SH-SY5Y (cell line): ENCODE data around the gene TTC39C.

ENCODE experiments used
- GATA2 ChIP-seq: IDR thresholded peaks from 2 replicates; pipeline ENCODE4 v1.6.1; 2011; ENCODE audit warnings: mild to moderate bottlenecking, low read depth, low read length
- GATA3 ChIP-seq: IDR thresholded peaks from 2 replicates; pipeline ENCODE4 v1.6.1; 2011; ENCODE audit warnings: low read depth, mild to moderate bottlenecking, low read length, moderate library complexity

TTC39C gene

DNA sequence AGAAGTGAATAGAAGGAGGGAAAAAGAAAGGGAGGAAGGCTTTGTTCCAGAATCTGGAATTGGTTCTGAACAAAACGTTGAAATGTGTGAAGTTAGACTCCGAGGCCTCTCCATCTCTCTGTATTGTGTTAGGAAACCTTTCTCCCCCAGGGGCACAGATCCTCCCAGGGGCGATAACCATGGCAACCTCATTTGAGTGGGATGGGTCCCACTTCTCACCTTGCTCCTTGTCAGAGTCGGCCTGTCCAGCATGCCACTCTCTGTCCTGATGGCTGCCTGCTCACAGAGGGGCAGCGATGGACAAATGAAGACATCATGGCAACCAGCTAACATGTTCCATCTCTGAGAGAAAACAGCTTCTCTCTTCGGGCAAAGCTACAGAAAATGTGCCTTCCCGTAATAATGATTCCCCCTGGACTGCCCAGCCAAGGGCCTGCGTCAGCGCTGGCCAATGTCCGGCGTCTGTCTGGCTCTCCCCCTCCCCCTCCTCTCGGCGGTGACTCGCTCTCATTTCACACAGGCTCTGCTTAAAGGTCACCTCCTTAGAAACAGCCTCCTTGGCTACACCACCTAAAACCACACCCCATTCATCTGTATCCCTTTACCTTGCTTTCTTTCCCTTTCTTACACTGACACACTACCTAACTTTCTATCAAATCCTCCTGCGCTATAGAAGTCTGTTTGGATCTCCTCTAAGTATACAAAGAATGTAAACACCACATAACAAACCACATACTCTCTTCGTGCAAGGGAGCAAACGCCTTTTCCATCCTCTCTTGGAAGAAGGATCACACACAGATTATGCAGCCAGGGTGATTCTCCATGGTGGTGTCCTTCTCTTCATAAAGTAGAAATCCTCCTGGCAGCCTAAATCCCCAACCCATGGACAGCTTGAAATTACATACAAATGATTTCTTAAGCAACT, 32.1 kb upstream of the TTC39C start:
- TF ChIP-seq GATA3 (no peak), GATA2 (no peak)

DNA sequence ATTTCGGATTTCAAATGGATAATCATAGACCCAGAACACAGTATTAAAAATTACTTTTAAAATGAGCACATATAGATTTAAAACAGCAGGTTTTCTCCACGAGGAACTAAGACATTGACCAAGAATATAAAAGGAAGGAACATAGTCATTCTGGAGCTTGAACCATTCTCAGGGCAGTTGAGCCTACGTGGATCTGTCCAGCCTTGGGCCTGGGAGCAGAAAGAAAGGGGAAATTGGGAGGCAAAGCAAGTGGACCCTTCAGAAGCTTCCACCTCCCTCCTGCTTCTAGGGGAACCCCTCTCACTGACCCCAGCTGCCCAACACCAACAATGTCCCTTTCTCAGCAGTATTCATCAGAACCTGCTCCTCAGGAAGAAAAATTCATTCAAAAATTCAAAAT, 31.4 kb upstream of the TTC39C start:
- TF ChIP-seq GATA2 = no peak

DNA sequence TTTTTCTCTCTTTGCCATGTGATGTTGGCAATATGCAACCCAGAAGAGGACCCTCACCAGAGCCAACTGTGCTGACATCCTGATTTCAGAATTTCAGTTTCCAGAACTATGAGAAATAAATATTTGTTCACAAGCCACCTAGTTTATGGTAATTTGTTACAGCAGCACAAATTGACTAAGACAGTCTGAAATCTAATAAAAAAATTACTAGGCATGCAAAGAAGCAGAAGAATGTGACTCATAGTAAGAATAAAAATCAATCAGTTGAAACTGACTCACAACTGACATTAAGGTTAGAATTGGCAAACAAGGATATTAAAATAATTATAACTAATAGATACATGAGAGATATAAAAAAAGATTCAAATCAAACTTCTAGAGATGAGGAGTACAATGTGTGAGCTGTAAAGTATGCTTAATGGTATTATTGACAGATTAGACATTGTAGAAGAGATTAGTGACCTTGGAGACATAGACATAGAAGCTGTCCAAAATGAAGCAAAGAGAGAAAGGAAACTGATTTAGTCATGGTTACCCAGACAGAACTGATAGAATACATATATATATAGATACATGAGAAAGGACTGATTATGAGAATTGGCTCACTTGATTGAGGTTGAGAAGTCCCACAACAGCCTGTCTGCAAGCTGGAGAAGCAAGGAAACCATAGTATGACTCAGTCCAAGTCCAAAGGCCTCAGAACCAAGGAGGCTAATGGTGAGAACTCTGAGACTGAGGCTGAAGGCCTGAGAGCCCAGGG, 27.8 kb upstream of the TTC39C start:
- TF ChIP-seq GATA2 (no peak), GATA3 (no peak)

DNA sequence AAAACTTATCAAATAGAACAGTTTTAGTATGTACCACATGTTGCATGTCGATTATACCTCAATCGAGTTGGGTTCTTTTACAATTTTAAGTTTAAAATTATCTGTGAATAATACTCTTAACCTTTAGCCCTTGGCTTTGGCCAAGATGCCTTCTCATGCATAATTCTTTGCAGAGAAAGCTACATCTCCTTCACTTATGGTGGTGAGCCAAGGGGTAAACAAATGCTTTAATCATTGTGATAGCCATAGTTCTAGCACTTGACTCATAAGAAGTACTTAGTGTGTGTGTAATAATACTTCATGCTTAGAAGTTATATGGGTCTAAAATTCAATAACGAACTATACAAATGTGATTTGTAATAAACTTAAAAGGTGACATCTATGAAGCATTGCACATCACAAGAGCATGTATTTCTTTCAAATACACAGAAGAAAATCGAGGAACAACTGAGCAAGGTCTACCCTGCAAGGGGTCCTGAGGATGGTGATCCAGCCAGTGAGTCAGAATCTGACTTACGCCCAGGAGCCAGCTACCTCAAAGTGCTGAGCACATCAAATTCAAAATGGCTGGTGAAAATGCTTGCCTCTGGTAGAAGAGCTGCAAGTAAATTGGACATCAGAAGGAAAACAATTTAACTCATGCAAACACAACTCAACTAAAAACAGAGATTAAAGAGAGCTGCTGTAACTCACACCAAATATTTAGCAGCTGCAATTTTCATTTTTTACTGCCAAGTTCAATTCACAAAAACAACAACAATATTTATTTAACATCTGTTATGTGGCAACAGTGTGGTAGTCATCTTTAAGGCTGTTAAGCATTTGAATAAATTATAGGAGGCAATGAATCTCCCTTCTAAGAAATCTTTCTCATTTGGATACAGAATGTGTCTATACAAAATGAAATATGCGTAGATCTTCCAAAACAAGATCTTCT, 23.8 kb upstream of the TTC39C start:
- TF ChIP-seq GATA3 (no peak), GATA2 (no peak)

DNA sequence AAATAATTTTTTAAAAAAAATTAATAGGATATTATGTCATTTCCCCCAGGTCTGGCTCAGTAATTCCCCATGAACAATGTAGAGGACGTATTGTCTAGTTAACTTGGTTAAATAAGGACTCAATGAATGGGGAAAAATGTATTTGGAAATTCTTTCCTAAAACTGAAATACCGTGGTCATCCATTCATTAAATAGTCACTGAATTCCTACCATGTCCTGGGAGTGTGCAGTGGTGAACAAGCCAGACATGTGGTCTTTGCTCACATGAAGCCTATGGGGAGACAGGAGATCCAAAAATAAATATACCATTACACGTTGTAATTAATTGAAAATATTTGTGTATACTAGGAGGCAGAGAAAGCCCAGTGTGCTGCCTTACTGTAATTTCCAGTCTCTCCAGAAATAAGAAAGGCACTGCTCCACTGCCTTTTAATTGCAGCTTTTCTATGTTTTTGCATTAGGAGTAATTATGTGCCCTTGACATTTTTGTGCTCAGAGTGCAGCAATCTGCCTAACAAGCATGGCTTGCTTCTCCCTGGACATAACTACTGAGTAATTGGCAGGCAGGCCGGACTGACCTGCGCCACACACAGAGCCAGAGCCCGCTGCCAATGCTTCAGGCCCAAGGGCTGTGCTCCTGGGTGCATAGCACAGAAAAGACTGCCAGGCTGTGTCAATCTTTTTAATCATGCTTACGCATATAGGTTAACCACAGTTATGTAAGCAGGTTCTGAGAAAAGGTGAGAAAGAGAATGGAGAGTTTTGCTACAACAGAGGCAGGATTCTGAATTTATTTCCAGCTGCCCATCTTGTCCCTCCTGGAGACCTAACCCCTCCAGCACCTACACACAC, 22.2 kb upstream of the TTC39C start:
- TF ChIP-seq GATA3 (no peak), GATA2 (no peak)

DNA sequence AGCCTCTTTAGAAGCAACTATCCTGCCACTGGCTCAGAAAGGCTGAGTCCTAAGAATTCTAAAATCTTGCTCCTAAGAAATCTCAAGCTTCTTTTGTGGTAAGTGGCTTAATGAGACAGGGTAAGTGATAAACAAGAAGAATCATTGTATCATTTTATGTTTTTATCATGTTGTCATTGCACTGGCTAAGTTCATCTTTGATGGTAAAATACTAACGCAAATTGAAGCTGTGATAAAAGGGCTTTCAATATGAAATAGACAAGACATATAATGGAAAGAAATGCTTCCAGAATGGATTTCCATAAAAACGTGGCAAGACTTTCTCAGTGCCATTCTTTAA, 21.6 kb upstream of the TTC39C start:
- TF ChIP-seq GATA2 (no peak), GATA3 (no peak)

DNA sequence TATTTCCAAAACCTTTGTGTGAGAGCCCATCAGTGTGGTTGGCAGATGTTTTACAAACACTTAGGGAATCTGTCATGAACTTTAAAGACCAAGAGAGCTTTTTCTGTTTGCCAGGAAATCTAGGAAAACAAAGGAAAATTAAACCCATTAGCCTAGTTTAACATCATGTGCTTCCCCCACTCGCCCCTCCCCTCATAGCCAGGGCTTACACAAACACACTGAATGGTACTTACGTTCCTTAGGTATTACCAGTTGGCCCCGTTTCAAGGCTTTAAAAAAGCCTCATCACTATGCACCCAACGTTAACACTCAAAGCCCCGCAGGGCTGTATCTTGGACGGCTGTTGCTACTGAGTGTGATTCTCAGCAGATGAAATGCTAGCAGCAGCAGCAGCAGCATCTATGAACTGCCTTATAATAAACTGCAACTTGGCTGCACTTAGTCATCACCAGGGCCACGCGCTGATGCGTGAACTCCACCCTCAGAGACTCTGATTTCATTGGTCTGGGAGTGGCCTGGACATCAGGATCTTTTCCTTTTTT, 20.1 kb upstream of the TTC39C start:
- no peak for TF ChIP-seq GATA2
- TF ChIP-seq GATA3 = no peak

DNA sequence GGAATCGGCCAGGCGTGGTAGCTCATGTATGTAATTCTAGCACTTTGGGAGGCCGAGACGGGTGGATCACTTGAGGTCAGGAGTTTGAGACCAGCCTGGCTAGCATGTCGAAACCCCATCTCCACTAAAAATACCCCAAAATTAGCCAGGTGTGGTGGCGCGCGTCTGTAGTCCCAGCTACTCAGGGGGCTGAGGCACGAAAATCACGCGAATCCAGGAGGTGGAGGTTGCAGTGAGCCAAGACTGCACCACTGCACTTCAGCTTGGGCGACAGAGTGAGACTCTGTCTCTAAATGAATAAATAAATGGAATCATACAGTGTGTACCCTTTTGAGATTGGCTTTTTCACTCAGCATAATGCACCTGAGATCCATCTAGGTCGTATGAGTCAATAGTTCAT, 19.4 kb upstream of the TTC39C start:
- TF ChIP-seq GATA3 (no peak), GATA2 (no peak)

DNA sequence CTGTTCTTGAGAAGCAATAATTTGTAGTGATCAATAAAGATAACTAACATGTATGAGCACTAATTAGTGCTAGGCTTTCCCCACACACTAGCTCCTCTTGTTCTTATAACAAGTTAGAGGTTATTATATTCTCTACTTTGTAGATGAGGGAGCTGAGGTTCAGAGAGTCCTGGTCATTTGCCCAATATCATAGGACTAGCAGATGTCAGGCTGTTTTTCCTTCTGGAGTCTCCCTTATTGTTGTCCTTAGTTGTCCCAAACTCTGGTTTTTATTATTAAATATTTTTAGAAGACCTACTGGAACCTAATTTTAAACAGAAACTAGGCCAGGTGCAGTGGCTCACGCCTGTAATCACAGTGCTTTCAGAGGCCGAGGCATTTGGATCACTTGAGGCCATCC, 16.5 kb upstream of the TTC39C start:
- no peak for TF ChIP-seq GATA2
- no peak for TF ChIP-seq GATA3

DNA sequence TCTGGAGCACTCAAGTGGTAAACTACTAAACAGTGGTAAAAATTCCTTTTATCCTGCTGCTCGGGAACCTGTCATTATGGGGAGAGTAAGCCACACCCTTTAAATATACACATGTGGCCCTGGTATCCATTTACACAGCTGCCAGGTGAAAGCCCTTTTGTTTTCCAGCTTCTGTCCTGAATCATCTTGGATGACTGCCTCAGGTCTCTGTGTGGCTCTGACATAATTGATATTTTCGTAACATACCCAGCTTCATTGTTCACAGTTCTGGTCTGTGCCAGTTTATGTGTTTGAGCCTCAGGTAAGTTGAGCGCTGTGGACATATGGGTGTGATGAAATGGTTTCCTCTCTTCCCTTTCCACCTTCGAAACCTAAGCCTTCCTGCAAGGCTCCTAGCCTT, 15.7 kb upstream of the TTC39C start:
- TF ChIP-seq GATA3 = no peak
- TF ChIP-seq GATA2 = no peak

DNA sequence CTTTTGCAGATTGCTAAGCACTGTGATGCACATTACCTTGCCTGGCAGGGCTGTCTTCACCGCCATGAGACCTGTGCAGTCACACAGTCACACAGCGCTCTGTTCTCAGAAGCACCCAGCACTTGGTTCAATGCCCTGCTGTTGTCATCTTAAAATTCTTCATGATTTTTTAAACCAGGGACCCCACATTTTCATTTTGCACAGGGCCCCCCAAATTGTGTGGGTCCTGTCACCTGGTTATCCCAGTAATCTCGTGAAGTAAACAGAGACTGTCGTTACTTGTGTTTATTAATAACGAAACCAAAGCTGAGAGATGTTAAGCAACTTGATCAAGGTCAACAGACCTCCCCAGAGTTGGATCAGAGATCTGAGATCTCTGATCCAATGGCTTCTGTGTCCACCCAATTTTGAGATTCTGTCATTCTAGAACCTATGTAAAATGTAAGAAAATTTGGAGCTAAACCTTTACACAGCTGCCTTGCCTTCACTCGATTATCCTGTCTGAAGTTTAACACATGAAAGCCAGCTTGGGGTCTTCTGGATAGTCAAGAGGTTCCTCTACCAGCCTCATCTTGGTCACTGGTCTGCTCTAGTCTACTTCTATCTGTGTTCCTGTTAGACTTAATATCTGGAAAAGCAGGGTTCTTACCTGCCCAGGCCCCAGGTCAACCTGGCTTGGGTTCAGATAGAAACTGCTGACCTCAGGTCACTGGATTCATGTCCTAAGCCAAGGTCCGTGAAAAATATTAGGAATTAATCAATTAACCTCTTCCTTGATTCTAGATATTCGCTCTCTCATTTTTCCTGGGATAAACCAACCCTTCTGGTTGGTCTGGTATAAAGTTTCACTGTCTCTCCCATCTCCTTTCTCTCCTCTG, 13.7 kb upstream of the TTC39C start:
- TF ChIP-seq GATA2 = no peak
- no peak for TF ChIP-seq GATA3

DNA sequence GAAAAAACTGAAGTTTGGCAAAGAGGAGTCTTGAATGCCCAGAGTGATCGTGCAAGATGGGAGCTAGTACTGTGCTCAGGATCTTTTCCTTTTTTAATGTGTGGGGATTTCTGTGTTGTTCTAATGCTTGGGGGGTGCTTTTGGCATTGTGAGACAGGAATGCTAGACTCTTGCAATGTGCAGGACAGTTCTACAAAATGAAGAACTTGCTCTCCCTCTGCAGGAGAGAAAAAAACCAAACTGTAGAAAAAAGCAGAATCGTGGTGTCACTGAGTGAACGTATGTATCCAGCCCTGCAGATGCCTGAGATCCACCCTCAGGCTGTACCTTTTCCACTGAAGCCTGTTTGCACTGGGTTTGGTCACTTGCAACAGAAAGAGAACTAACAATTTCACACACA, 12.1 kb upstream of the TTC39C start:
- no peak for TF ChIP-seq GATA3
- TF ChIP-seq GATA2 = no peak
